Right cardiac atrium (tissue), 5 donors: ENCODE measurements around the gene TTC21A. TPM values are rescaled to one million over a fixed set of nuclear protein-coding genes. Genes with fewer than 3 reads are reported as not detected.

Source experiments
- ATAC-seq, 2 donors: fragments of 200-7000 bp; cut with Tn5 transposase; one replicate each; pipeline versions ENCODE4 v1.8.0 to v1.9.1; 2020; ENCODE audit warnings: moderate library complexity in 2 of 2, mild to moderate bottlenecking in 1 of 2
- DNase-seq, 3 donors: peaks; one replicate each; pipeline ENCODE4 v3.0.0-alpha.2; 2020
- H3K27ac ChIP-seq: one replicate; pipeline ENCODE4 v1.5.1; 2013; ENCODE audit warnings: mild to moderate bottlenecking, low read length, control low read depth, moderate library complexity
- H3K27me3 ChIP-seq: one replicate; pipeline ENCODE4 v1.6.1; 2013; ENCODE audit not compliant: control insufficient read depth, insufficient read depth
- H3K4me1 ChIP-seq: one replicate; pipeline ENCODE4 v1.6.1; 2013; ENCODE audit warnings: low read length; ENCODE audit not compliant: control insufficient read depth, insufficient read depth
- H3K4me3 ChIP-seq: one replicate; pipeline ENCODE4 v1.5.1; 2013; ENCODE audit warnings: low read length, control low read depth
- H3K9me3 ChIP-seq: one replicate; pipeline ENCODE4 v1.6.1; 2013; ENCODE audit warnings: low read length; ENCODE audit not compliant: control insufficient read depth
- WGBS: extraction: QIAGEN DNeasy Blood & Tissue Kit; methylation state at CpG from one replicate; pipeline ENCODE4 v1.1.7; 2013; 5-methylcytosine and 5-hydroxymethylcytosine counted together
- intact Hi-C, 4 donors: fragments of 100-400 bp; cut with DNase I; formaldehyde crosslinking; loops; one replicate each; pipeline versions ENCODE4 v1.11.0 to v1.14.0; 2022 to 2023
- polyA plus RNA-seq: library from polyadenylated mRNA; stranded (reverse); fragments of 200-250 nt; gene quantifications from one replicate; pipeline ENCODE4 v1.2.3, GENCODE V29; 2013
- total RNA-seq, 4 donors: library from RNA; stranded (reverse); fragmentation: NEBNext Ultra II Directional; extraction: Animal tissue kit (Norgen Biotek cat#: 25700); gene quantifications; one replicate each; pipeline ENCODE4 v1.2.1, GENCODE V29; 2021
- donor health status: healthy with polysubstance abuse.
- donor health status: DM: no; HTN: yes; CAD: no.
- donor health status: DM: no; HTN: no; CAD: no.
- donor health status: DM: no; HTN: yes; CAD: no; lungs with severe emphysema.
- donor health status: DM: yes; HTN: yes; CAD: no.

The TTC21A gene
- total and polyA plus RNA-seq, 5 donors = 1.9 to 3.4 (median 2.2) TPM

DNA sequence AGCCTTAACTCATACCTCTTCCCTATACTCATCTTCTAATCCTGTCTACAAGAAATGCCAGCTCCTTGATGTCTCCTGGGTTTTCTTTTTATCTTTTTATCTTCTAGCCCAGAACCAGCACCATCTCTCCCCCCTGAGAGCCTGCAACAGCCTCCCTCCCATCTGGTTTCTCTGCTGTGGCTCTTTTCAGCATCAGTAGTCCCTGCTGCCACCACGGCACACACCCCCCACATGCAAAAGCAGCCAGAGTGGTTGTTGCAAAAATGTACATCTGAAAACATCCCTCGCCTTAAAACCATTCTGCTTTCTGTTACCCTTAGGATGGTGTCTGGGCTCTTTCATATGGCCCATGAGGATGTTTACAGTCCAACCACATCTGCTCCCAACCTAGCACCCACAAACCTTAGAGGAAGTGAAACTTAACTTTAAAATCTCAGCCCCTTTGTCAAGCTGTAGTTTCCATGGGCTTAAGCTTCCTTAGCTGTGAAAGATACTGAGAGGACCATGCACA lies 775 bp downstream of the TTC21A start:
- no peaks in the 10 kb centered on the region for H3K9me3 ChIP-seq
- H3K27ac ChIP-seq = no peak overlapping the region
- 53% methylated on average over 2 of the region's 2 CpGs for WGBS
- ATAC-seq (no peak), DNase-seq (no peak)
- H3K4me1 ChIP-seq = peaks cover 20% of the 10 kb centered on the region
- no peaks in the 10 kb centered on the region for H3K27me3 ChIP-seq
- intact Hi-C loops = no loop called here
- H3K4me3 ChIP-seq = peak overlapping the region; percentile 69

DNA sequence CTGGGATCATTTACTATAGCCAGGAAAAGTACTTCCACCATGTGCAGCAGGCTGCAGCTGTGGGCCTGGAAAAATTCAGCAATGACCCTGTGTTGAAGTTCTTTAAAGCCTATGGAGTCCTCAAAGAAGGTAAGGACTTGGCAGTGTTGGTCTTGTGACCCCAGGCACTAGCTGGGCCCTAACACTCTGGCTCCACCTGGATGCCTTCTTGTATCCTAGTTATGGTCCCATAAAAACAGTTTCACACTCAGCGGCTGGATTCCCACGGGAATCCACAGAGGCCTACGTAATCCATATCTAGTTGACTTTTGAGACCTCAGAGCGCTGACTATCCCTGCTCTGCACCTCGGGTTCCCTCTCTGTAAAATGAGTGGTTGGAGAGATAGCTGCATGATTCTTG lies 1.6 kb downstream of the TTC21A start:
- peaks cover 13% of the 10 kb centered on the region for H3K4me1 ChIP-seq
- H3K27me3 ChIP-seq = no peaks in the 10 kb centered on the region
- H3K27ac ChIP-seq = no peak overlapping the region
- no peak overlapping the region for H3K4me3 ChIP-seq
- WGBS = 83% methylated on average over 5 of the region's 5 CpGs
- intact Hi-C loops = no loop called here
- ATAC-seq (no peak), DNase-seq (no peak)
- H3K9me3 ChIP-seq = no peaks in the 10 kb centered on the region

DNA sequence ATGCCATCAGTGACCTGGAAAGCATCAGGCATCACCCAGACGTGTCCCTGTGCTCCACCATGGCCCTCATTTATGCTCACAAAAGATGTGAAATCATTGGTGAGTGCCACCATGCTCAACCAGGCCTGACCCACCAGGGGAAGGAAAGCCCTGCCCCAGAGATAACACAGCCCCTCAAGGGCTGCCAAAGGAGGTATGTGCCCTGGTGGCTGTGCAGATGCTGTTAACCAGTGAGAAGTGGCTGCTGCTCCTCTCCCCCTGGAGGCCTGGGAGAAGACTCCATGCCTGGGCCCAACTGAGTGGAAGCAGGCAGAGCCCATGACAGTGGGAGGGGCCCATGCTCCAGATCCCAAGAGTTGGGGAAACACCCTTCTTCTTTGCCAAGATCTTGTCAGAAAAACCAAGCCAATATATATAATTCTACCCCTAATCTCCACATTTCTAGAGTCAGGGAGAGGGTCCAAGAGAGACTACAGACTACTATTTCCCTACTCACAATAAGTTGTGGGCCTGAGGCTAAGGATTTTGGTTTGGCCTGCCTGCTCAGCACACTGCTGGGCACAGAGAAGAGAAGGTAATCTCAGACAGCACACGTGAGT lies 2.7 kb downstream of the TTC21A start:
- intact Hi-C loops = no loop called here
- no peaks in the 10 kb centered on the region for H3K9me3 ChIP-seq
- no peaks in the 10 kb centered on the region for H3K27me3 ChIP-seq
- H3K4me3 ChIP-seq = no peak overlapping the region
- no peak for ATAC-seq
- H3K4me1 ChIP-seq = peaks cover 5% of the 10 kb centered on the region
- DNase-seq = no peak
- H3K27ac ChIP-seq = no peak overlapping the region
- WGBS = 95% methylated on average over 2 of the region's 2 CpGs

DNA sequence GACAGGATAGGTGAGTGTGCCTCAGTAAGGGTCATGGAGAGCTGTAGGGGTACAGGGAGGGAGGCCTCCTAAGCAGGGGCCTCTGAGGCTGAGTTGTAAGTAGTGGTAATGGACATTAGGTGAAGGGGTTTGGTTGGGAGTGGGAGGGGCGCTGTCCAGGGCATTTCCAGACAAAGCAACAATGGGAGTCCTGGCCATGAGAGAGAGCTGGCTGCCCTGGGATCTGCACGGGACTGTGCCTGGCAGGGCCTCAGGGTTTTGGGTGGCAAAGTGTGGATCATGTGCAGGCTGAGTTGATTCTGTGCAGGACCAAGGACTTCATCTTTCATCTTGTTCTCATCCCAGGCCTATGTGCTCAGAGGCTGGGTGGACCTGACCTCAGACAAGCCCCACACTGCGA lies 4.6 kb downstream of the TTC21A start:
- H3K27me3 ChIP-seq = no peaks in the 10 kb centered on the region
- no peak overlapping the region for H3K4me3 ChIP-seq
- no peaks in the 10 kb centered on the region for H3K4me1 ChIP-seq
- 95% methylated on average over 3 of the region's 3 CpGs for WGBS
- DNase-seq (no peak), ATAC-seq (no peak)
- H3K27ac ChIP-seq = no peak overlapping the region
- no peaks in the 10 kb centered on the region for H3K9me3 ChIP-seq
- intact Hi-C loops = no loop called here

DNA sequence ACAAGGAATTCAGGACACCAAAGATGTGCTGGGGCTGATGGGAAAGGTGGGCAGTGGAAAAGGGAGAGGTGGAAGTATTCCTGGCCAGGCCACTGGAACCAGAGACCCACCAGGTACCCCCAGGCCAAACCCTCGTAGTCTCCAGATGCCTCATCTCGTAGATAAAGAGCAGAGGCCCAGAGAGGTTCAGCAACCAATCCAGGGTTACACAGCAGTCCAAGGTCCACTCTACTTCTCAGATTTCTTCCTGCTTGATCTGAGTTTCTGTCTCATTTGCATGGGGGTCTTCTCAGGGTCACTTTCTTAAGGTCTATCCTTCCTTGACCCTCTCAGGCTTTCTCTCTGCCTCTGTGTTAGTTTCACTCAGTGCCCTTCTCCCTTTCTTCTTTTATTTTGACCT lies 5.1 kb downstream of the TTC21A start:
- DNase-seq (no peak), ATAC-seq (no peak)
- Histone ChIP-seq H3K27ac (no peak overlapping the region), H3K9me3 (no peaks in the 10 kb centered on the region), H3K27me3 (no peaks in the 10 kb centered on the region), H3K4me3 (no peak overlapping the region), H3K4me1 (no peaks in the 10 kb centered on the region)
- intact Hi-C loops = no loop called here
- 97% methylated on average over 2 of the region's 2 CpGs for WGBS

DNA sequence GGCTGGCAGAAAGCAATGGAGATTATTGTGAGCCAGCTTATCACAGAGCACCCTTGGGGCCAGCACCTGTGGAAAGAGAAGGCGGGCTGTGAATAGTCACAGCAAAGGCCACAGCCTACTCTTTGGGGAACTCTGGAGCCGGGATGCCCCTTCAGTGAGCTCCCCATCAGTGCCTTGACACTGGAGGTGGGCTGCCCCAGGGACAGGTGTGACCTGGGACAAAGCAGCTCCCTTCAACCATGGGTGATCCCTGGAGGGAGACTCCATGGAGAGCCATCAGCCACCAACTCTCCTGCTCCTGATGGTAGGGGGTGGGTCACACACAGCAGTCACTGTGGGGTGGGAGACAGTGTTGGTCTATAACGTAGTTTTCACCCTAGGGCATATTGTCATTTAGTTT lies 5.8 kb downstream of the TTC21A start:
- Histone ChIP-seq H3K27me3 (no peaks in the 10 kb centered on the region), H3K4me1 (no peaks in the 10 kb centered on the region), H3K27ac (no peak overlapping the region), H3K9me3 (no peaks in the 10 kb centered on the region), H3K4me3 (no peak overlapping the region)
- 91% methylated on average over 3 of the region's 3 CpGs for WGBS
- intact Hi-C loops = no loop called here
- DNase-seq = no peak
- ATAC-seq = no peak

DNA sequence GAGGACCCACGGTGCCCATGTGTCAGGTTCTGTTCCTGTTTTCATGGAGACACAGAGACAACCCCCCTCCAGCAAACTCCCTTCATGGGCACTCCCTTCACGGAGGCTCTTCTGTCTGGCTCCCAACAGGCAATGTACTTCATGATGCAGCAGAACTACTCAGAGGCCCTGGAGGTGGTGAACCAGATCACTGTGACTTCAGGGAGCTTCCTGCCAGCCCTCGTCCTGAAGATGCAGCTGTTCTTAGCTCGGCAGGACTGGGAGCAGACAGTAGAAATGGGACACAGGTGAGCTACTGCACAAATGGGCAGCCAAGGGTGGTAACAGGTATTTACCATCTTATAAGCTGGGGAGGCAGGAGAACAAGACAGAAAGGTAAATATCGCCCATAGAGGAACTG lies 7.0 kb downstream of the TTC21A start:
- Histone ChIP-seq H3K4me1 (no peaks in the 10 kb centered on the region), H3K27me3 (no peaks in the 10 kb centered on the region), H3K9me3 (no peaks in the 10 kb centered on the region), H3K27ac (no peak overlapping the region), H3K4me3 (no peak overlapping the region)
- ATAC-seq (no peak), DNase-seq (no peak)
- intact Hi-C loops = no loop called here
- WGBS = 82% methylated on average over 5 of the region's 5 CpGs

DNA sequence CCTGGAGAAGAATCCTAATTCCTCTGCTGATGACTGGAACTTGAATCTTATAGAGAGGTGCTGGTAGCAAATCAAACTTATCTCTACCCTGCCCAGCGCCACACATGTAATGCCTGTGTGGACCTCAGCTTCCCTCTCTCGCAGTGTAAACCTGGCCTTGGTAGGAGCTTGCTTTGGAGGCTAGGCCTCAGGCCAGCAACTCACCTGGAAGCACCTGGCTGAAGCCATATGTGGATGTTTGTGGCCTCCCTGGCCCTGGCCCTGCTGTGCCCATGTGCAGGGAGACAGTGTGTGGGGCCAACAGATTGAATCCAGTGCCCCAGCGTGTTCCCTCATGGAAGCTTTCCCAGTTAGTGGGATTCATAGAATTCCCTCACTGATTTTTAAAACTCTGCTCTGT lies 8.4 kb downstream of the TTC21A start:
- ATAC-seq = no peak
- Histone ChIP-seq H3K4me1 (no peaks in the 10 kb centered on the region), H3K9me3 (no peaks in the 10 kb centered on the region), H3K4me3 (no peak overlapping the region), H3K27me3 (no peaks in the 10 kb centered on the region), H3K27ac (no peak overlapping the region)
- WGBS = 96% methylated on average over 3 of the region's 3 CpGs
- intact Hi-C loops = no loop called here
- DNase-seq = no peak

DNA sequence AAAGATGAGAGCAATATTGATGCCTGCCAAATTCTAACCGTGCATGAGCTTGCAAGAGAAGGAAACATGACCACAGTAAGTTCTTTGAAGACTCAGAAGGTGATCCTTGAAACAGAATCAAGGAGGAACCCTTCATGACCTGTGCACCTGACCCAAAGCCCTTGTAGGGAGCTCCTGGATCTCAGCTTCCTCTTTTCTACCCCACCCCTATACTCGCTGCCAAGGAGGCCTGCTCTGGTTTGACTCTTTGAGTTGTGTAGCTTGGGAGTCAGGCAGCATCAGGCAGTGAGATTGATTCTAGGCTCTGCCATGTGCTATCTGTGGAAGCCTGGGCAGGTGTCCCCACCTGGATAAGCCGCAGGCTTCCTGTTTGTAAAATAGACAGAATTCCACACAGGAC lies 10.6 kb downstream of the TTC21A start:
- 79% methylated on average over 3 of the region's 3 CpGs for WGBS
- Histone ChIP-seq H3K4me3 (no peak overlapping the region), H3K27me3 (no peaks in the 10 kb centered on the region), H3K27ac (no peak overlapping the region), H3K9me3 (no peaks in the 10 kb centered on the region), H3K4me1 (no peaks in the 10 kb centered on the region)
- DNase-seq = no peak
- intact Hi-C loops = no loop called here
- ATAC-seq = no peak

DNA sequence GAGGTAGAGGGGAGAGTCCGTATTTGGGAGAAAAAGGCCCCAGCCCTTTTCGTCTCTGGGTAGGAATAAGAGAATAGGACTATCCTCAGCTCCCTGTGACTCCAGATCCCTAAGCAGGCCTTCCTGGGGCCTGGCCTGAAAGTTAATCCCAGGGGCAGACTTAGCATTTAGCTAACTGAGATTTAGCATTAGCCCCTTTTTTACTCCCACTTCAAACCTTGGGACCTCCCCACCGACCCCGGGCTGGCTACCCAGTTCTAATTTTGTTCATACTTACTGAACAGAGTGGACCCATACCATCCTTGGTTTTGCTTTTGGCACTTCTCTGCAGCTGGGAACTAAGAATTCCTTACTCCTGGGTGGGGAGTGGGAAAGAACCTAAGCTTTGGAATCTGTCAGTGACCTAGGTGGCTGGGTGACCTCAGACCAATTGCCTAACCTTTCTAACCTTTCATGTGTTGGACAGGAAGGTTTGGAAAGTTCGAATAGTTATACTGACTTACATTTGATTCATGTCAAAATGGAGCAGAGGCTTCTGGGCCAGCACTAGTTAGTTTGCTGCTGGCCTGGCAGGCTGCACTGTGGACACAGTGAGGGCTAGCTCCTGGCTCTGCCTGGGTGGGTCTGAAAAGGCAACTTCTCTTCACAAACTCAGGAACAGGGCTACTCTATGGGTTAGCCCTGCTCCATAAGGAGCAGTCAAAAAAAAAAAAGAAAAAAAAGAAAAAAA lies 11.6 kb downstream of the TTC21A start:
- no peak overlapping the region for H3K4me3 ChIP-seq
- intact Hi-C loops = no loop called here
- H3K9me3 ChIP-seq = no peaks in the 10 kb centered on the region
- no peaks in the 10 kb centered on the region for H3K4me1 ChIP-seq
- H3K27ac ChIP-seq = no peak overlapping the region
- 87% methylated on average over 5 of the region's 5 CpGs for WGBS
- no peaks in the 10 kb centered on the region for H3K27me3 ChIP-seq
- ATAC-seq (no peak), DNase-seq (no peak)

DNA sequence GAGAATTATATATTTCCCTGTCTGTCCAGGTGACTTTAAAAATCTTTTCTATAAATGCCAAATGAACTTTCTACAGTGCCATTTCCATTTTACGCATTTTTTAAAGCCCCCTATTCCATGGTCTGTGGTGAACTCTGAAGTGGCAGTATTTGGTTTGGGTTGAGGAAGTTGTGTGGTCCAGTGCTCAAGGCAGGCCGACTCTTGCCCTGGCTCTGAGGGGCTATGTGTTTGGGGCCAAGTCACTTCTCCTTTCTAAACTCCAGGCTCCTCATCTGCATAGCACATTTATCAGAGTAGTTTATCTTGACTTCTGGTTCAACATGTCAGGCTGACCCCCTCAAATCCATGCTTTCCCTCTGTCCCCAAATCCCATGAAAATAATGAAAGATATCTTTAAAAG lies 14.1 kb downstream of the TTC21A start:
- 89% methylated on average over 2 of the region's 2 CpGs for WGBS
- intact Hi-C loops = loop anchor here in 1 of 4 donors (10.0 kb wide), 1 partner anchor 63 kb away; no protein-coding TSS in a partner anchor
- no peak overlapping the region for H3K4me3 ChIP-seq
- H3K4me1 ChIP-seq = no peaks in the 10 kb centered on the region
- H3K9me3 ChIP-seq = no peaks in the 10 kb centered on the region
- no peaks in the 10 kb centered on the region for H3K27me3 ChIP-seq
- DNase-seq (no peak), ATAC-seq (no peak)
- no peak overlapping the region for H3K27ac ChIP-seq
